Mucosa of stomach (tissue), 1 donor: ENCODE results near the gene ALG9.
A peak's percentile ranks its signal among the peaks of the same experiment; 100 is the strongest.

ENCODE experiments used
- H3K27me3 ChIP-seq: one replicate; pipeline ENCODE4 v1.7.0; 2013; ENCODE audit warnings: mild to moderate bottlenecking, low read length; ENCODE audit not compliant: control insufficient read depth, insufficient read depth
- H3K36me3 ChIP-seq: one replicate; pipeline ENCODE4 v1.7.0; 2013; ENCODE audit warnings: low read length; ENCODE audit not compliant: control insufficient read depth, insufficient read depth
- H3K4me1 ChIP-seq: one replicate; pipeline ENCODE4 v1.7.0; 2013; ENCODE audit warnings: mild to moderate bottlenecking, low read length; ENCODE audit not compliant: control insufficient read depth, insufficient read depth
- H3K4me3 ChIP-seq: one replicate; pipeline ENCODE4 v1.7.0; 2013; ENCODE audit warnings: low read length
- H3K9ac ChIP-seq: one replicate; pipeline ENCODE4 v1.7.0; 2013; ENCODE audit warnings: mild to moderate bottlenecking, low read length, moderate library complexity
- H3K9me3 ChIP-seq: one replicate; pipeline ENCODE4 v1.7.0; 2013; ENCODE audit warnings: mild to moderate bottlenecking, low read length, moderate library complexity; ENCODE audit not compliant: control insufficient read depth
- donor health status: Pancreatic carcinoma.

The ALG9 gene

GRCh38 chr11:111878385-111878848 lies 7.0 kb upstream of the ALG9 start:
- peaks cover 11% of the 10 kb centered on the region for H3K4me1 ChIP-seq
- H3K4me3 ChIP-seq = peak overlapping the region; percentile 88
- H3K36me3 ChIP-seq = no peaks in the 10 kb centered on the region
- peak overlapping the region; percentile 63 for H3K9ac ChIP-seq
- no peaks in the 10 kb centered on the region for H3K27me3 ChIP-seq
- no peaks in the 10 kb centered on the region for H3K9me3 ChIP-seq

GRCh38 chr11:111871693-111872161 lies 346 bp upstream of the ALG9 start:
- no peaks in the 10 kb centered on the region for H3K36me3 ChIP-seq

GRCh38 chr11:111870522-111870885 lies 877 bp downstream of the ALG9 start:
- Histone ChIP-seq H3K27me3 (no peaks in the 10 kb centered on the region), H3K4me1 (peaks cover 4% of the 10 kb centered on the region)

More at GRCh38 chr11:111871693-111872161, 346 bp upstream of the ALG9 start:
- no peaks in the 10 kb centered on the region for H3K27me3 ChIP-seq
- H3K4me3 ChIP-seq = peak overlapping the region; percentile 92
- no peaks in the 10 kb centered on the region for H3K9me3 ChIP-seq
- H3K9ac ChIP-seq = peak overlapping the region; percentile 77
- peaks cover 4% of the 10 kb centered on the region for H3K4me1 ChIP-seq

GRCh38 chr11:111870113-111870512 lies 1.3 kb downstream of the ALG9 start:
- no peaks in the 10 kb centered on the region for H3K9me3 ChIP-seq
- peaks cover 4% of the 10 kb centered on the region for H3K4me1 ChIP-seq
- no peak overlapping the region for H3K9ac ChIP-seq
- H3K4me3 ChIP-seq = no peak overlapping the region
- no peaks in the 10 kb centered on the region for H3K27me3 ChIP-seq
- no peaks in the 10 kb centered on the region for H3K36me3 ChIP-seq

More at GRCh38 chr11:111870522-111870885, 877 bp downstream of the ALG9 start:
- no peaks in the 10 kb centered on the region for H3K9me3 ChIP-seq
- peak overlapping the region; percentile 92 for H3K4me3 ChIP-seq
- no peaks in the 10 kb centered on the region for H3K36me3 ChIP-seq
- peak overlapping the region; percentile 77 for H3K9ac ChIP-seq

DNA sequence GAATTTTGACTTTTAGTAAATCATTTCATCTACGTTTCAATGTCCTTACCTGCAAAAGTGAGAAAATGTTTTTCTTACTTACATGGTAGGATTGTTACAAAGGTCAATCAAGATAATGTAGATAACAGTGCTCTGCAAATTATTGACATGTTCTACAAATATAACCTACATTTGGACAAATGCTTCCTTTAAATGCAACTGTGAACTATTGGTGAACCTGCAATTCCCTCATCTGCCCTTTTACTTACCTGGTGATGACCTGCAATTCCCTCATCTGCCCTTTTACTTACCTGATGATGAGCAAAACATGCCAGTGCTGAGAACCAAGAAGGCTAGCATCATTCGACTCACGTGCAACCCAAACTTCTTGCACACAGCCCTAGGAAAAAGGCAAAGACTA lies 11.1 kb downstream of the ALG9 start:
- Histone ChIP-seq H3K4me3 (no peak overlapping the region), H3K36me3 (no peaks in the 10 kb centered on the region), H3K9ac (no peak overlapping the region), H3K9me3 (no peaks in the 10 kb centered on the region), H3K4me1 (peaks cover 5% of the 10 kb centered on the region), H3K27me3 (no peaks in the 10 kb centered on the region)

DNA sequence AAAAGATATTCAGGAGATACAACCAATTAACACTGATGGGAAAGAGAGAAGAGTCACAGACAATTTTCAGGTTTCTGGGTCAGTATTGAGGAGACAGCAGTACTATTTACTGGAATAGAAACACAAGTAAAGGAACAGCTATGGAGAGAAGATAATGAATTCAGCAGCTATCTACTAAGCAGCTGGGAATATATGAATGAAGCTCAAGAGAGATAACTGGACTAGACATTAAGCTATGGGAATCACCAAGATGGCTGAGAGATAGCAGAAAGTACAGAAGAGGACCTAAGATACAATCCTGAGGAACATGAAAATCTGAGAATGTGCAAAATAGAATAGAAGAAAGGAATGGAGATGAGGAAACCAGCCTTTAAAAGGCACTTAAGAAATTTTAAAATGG lies 15.9 kb downstream of the ALG9 start:
- Histone ChIP-seq H3K4me1 (peaks cover 4% of the 10 kb centered on the region), H3K36me3 (no peaks in the 10 kb centered on the region)

DNA sequence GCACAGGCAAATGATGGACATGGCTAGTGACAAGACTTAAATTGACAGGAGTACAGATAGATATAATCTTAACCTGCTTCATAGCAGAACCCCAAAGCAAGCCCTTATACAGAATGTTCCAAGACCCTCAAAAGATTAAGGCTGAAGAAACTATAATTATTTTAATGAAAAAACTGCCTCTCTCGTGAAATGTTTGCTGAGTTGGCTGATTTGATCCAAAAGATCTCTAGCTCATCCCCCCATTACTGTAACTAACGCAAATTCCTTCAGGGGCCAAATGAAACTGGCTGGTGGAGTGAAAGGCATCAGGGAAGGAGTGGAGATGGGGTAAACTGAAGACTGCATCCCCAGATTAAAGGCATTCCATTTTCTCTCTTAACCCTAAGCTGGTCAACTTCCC lies 19.3 kb downstream of the ALG9 start:
- Histone ChIP-seq H3K36me3 (no peaks in the 10 kb centered on the region), H3K27me3 (no peaks in the 10 kb centered on the region), H3K4me1 (no peaks in the 10 kb centered on the region), H3K4me3 (no peak overlapping the region), H3K9ac (no peak overlapping the region), H3K9me3 (no peaks in the 10 kb centered on the region)

More for the DNA sequence above, 15.9 kb downstream of the ALG9 start:
- H3K27me3 ChIP-seq = no peaks in the 10 kb centered on the region
- no peak overlapping the region for H3K4me3 ChIP-seq
- no peak overlapping the region for H3K9ac ChIP-seq
- H3K9me3 ChIP-seq = no peaks in the 10 kb centered on the region

DNA sequence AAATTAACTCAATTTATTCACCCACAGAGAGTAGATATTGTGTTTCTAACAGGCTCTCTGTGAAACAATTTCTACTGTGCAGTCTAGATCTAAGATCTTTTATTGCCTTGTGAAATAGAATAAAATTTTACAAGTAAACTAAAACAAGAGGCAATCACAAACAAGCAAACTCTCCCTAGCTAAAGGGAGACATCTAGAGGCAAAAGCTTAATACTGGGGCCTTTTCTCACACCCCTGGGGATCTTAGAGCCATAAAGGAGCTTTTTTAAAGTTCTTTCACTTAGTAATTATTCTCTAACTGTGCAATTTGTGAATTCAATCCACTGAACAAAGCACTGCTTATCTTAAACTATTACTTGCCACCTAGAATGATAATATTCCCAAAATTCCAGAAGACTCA lies 19.7 kb downstream of the ALG9 start:
- H3K4me1 ChIP-seq = no peaks in the 10 kb centered on the region
- H3K9ac ChIP-seq = no peak overlapping the region
- H3K27me3 ChIP-seq = no peaks in the 10 kb centered on the region
- H3K4me3 ChIP-seq = no peak overlapping the region
- no peaks in the 10 kb centered on the region for H3K36me3 ChIP-seq
- H3K9me3 ChIP-seq = no peaks in the 10 kb centered on the region

DNA sequence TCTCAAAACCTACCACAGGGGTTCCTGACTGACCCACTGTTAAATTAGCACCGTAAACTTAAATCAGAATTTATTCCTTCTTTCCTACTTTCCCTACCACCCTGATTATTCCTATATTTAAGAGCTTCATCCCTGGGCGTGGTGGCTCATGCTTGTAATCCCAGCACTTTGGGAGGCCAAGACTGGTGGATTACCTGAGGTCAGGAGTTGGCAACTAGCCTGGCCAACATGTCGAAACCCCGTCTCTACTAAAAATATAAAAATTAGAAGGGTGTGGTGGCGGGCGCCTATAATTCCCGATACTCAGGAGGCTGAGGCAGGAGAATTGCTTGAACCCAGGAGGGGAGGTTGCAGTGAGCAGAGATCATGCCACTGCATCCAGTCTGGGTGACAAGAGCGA lies 20.3 kb downstream of the ALG9 start:
- Histone ChIP-seq H3K9me3 (no peaks in the 10 kb centered on the region), H3K36me3 (no peaks in the 10 kb centered on the region), H3K9ac (no peak overlapping the region), H3K4me3 (no peak overlapping the region), H3K27me3 (no peaks in the 10 kb centered on the region), H3K4me1 (no peaks in the 10 kb centered on the region)

GRCh38 chr11:111849631-111850030 lies 21.8 kb downstream of the ALG9 start:
- no peaks in the 10 kb centered on the region for H3K36me3 ChIP-seq
- H3K4me1 ChIP-seq = no peaks in the 10 kb centered on the region
- H3K27me3 ChIP-seq = no peaks in the 10 kb centered on the region
- H3K9ac ChIP-seq = no peak overlapping the region
- H3K4me3 ChIP-seq = no peak overlapping the region
- H3K9me3 ChIP-seq = no peaks in the 10 kb centered on the region

- no peaks in the 10 kb centered on the region for H3K9me3 ChIP-seq
- H3K4me3 ChIP-seq = no peak overlapping the region
- H3K27me3 ChIP-seq = no peaks in the 10 kb centered on the region
- H3K4me1 ChIP-seq = no peaks in the 10 kb centered on the region
- no peak overlapping the region for H3K9ac ChIP-seq
- H3K36me3 ChIP-seq = no peaks in the 10 kb centered on the region
Observed at GRCh38 chr11:111846636-111847035, 24.7 kb downstream of the ALG9 start.

DNA sequence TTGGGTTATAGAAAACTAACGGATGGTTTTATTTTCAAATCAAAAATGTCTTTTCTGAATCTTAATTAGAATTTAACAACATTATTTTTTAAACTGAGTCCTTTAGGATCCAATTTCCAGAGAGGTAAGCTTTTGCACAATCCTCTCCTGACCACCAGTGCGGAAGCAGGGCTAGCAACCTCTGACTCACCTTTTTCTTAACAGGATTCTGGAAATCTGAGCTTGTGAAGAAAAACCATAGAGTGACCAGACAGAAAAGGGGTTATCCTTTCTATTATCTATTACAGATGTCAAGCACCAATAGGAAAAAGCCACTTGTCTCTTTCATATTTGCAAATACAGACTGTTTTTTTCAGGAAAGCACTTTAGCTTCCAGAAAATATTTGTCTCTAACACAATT lies 25.3 kb downstream of the ALG9 start:
- peaks cover 4% of the 10 kb centered on the region for H3K4me1 ChIP-seq
- no peaks in the 10 kb centered on the region for H3K27me3 ChIP-seq
- no peak overlapping the region for H3K4me3 ChIP-seq
- H3K9me3 ChIP-seq = no peaks in the 10 kb centered on the region
- H3K9ac ChIP-seq = no peak overlapping the region
- H3K36me3 ChIP-seq = no peaks in the 10 kb centered on the region
